C4-2B (cell line): ENCODE data around the gene COA1.
"Not testable (repeated sequence)": the region's sequence is repeated elsewhere in the genome, so short reads cannot be mapped to it uniquely, and the experiment has no call there.

Experiments
- ZFX ChIP-seq: fragments of 450-650 bp; IDR thresholded peaks from 2 replicates; pipeline ENCODE4 v1.6.1; 2017
- TF ChIP-seq, protein P1 (sequence below): fragments of 450-650 bp; conservative IDR thresholded peaks from 2 replicates; pipeline ENCODE4 v1.5.1; 2017; ENCODE audit warnings: mild to moderate bottlenecking

- TF ChIP-seq, protein P1, sequence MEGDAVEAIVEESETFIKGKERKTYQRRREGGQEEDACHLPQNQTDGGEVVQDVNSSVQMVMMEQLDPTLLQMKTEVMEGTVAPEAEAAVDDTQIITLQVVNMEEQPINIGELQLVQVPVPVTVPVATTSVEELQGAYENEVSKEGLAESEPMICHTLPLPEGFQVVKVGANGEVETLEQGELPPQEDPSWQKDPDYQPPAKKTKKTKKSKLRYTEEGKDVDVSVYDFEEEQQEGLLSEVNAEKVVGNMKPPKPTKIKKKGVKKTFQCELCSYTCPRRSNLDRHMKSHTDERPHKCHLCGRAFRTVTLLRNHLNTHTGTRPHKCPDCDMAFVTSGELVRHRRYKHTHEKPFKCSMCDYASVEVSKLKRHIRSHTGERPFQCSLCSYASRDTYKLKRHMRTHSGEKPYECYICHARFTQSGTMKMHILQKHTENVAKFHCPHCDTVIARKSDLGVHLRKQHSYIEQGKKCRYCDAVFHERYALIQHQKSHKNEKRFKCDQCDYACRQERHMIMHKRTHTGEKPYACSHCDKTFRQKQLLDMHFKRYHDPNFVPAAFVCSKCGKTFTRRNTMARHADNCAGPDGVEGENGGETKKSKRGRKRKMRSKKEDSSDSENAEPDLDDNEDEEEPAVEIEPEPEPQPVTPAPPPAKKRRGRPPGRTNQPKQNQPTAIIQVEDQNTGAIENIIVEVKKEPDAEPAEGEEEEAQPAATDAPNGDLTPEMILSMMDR: not testable (repeated sequence)
- not testable (repeated sequence) for TF ChIP-seq ZFX
These were observed 5.4 kb upstream of the COA1 start for GRCh38 chr7:43734575-43735332.
